NCI-H460 (cell line): Measurements from ENCODE around the gene MCF2L. TPM values are rescaled to one million over a fixed set of nuclear protein-coding genes. Genes with fewer than 3 reads are reported as not detected.

Experiments used
- DNase-seq: peaks from one replicate; pipeline ENCODE4 v3.0.0-alpha.2; 2016; ENCODE audit warnings: low read depth; ENCODE audit errors: extremely low read depth
- total RNA-seq: library from RNA; depleted of rRNA; stranded (reverse); fragments of >200 nt; shearing (Covaris generic); gene quantifications from 2 replicates; pipeline ENCODE4 v1.2.3, GENCODE V29; 2014

The MCF2L gene
- total RNA-seq, 1 experiment from 2014 or later = 0.97 TPM

GRCh38 chr13:112978561-112979405 is 9.8 kb downstream of the MCF2L start:
- no peak for DNase-seq

GRCh38 chr13:112979406-112979902 is 10.4 kb downstream of the MCF2L start:
- no peak for DNase-seq

GRCh38 chr13:112980434-112980833 is 11.4 kb downstream of the MCF2L start:
- no peak for DNase-seq

DNA sequence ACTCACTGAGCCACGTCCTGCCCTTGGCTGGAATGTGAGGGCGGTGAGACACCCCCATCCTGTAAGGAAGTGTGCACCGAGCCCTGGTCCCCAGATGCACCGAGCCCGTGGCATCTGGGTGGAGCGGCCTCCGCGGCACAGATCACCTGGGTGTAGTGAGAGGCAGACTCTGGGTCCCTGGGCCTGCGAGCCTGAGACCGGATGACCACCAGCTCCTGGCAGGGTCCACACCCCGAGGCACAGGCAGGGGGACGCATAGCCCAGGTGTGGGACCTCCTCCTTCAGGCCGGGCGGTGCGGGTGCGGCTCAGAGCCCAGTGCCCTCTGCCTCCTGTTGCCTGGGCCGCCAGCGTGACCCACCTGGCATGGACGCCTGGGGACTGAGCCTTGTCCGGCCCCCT is 12.4 kb downstream of the MCF2L start:
- no peak for DNase-seq

DNA sequence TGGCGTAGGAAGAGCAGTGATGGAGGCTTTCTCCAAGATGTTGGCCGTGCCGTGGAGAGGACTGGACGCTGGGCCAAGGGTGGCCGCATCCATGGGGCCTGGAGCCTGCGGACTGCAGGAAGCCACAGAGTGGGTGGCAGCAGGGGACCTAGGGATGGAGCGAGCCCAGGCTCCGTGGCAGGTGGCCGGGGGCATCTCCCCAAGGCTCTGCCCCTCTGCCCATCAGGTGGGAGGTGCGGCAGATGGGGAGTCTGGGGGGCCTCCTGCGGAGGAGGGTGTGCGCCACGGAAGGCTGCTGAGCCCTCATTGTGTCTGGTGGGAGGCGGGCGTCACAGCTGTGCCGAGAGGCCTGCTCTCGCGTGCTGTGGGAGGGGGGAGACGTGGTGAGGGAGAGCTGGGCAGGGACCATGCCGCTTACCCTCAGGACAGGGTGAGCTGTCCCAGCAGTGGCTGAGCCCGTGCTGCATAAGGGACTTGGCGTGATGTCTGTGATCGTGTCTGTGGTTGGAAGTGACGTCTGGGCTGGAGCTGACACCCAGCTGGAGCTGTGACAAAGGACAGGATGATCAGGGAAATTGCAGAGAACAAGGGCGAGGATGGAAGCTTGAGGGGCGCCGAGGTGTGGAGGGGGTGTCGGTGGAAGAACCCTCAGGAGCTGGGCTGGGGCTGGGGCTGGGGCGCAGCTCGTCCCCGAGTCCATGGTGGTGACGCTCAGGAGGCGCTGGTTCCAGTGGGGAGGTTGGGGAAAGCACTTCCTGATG is 13.4 kb downstream of the MCF2L start:
- no peak for DNase-seq

DNA sequence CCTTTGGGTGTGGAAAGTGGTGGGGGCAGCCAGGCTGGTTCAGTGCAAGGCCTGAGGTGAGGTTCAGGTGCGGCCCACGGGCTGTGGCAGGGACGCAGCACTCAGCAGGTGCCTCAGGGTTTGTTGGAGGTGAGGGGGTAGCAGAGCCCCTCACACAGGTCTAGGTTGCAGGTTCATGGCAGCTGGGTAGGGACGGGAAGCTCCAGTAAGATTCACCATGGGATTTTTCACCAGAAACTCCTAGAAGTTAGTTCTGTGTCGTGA is 14.0 kb downstream of the MCF2L start:
- no peak for DNase-seq

DNA sequence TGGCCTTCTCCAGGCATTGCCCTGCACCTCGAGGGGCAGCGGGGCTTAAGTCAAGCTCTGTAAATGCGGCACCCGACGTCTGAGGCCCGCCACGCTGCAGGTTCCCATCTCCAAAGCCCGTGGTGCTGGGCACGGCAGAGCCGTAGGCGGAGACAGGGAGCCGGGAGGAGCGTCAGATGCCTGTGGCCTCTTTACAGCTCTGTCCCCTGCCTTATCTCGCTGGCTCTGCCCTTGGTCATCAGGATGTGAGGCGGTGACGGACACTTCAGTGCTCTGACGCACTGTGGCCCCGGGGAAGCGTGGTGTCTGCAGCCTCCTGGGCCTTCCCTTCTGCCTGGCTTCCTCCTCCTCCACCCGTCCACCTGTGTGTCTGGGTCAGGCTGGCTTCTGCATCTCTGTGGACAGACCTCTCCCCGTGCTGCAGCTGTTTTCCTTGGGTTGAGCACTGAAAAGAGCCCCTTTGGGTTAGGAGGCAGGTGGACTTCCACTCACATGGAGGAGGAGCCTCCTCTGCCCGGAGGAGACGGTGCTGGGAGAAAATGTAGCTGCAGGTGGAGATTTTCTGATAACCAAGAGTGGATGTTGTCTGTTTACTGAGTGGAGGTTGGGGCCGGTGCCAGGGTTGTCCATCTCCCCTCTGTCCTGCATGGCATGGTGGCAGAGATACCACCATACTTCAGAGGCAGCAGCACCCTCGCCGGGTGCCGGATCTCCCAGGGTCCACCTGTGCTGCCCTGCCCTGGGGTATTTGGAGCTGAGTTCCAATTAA is 14.6 kb downstream of the MCF2L start:
- DNase-seq = no peak

DNA sequence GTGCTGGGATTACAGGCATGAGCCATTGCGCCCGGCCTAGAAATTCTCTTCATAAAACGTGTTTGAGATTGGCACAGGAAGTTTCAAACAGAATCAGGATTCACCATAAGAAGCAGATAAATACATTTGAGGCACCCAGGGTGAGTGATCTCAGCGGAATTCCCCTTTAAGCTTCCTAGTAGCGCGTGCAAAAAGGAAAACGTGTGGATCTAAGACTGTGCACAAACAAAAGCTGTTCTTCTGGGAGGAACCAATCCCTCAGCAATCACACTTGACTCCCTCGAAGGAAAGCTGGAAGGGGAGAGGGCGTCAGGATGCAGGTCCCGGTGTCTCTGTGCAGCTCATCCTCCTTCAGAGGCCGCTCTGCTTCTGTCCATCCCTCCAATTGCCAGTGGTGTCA is 15.5 kb downstream of the MCF2L start:
- DNase-seq = no peak

DNA sequence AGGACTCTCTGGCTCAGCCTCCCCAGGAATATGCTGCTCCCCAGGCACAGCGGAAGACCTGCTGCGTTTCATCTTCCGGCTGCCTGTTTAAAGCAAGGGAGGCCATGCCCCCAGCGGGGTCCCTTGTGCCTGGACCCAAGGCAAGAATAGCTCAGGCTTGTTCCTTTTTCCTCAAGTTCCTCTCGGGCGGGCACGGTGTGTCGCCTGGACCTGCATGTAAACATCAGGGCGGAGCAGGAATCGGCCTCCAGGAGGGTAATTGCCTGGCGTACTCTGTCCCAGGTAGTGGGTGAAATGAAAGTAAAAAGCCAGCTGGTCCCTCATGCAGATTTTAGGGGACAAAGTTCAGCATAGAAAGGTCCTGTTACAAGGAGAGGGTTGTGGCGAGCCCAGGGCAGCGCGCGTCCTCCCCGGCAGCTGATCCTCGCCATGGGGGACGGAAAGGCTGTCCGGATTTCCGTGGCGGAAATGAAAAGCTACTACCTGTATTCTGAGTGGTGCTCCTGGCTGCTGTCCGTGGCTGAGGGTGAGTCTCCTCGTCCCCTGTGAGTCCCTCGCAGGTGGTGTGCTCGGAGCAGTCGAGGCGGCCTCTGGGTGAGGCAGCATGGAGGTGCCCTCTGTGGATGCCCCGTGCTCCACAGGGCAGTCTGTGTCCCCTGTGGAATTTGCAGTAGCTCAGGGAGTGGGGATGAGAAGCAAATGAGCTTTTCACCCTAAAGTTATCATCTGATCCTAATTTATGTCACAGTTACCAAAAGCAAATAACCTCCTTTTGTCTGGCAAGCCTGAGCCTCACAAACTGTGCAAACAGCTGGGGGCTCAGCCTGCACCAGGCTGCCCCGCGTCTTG is 16.2 kb downstream of the MCF2L start:
- DNase-seq = no peak

DNA sequence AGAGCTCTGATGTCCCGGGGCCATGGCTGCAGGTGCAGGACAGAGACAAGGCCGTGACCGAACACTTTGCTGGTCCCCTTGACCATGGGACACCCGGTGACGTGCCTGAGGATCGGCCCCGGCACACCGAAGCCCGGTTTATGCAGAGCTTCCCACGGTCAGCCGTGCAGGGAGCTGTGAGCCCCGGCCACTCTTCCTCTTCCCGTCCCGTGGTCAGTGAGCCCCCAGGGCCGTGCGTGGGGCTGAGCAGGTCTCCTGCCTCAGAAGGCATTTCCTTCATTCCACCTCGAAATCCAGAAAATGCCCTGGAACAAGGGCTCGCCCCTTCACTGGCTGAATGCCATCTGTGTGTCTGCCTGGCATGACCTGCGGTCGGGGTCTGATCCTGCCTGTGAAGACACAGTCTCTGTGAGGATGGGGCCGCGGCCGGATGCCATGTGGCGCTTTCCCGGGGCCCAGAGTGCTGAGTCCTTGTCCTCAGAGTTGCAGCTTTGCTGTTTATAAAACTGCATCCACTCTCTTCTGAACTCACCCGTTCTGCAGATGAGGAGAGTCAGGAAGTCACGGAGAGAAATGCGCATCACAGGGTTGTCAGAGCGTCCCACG is 16.9 kb downstream of the MCF2L start:
- no peak for DNase-seq

GRCh38 chr13:112986470-112986869 is 17.5 kb downstream of the MCF2L start:
- no peak for DNase-seq

DNA sequence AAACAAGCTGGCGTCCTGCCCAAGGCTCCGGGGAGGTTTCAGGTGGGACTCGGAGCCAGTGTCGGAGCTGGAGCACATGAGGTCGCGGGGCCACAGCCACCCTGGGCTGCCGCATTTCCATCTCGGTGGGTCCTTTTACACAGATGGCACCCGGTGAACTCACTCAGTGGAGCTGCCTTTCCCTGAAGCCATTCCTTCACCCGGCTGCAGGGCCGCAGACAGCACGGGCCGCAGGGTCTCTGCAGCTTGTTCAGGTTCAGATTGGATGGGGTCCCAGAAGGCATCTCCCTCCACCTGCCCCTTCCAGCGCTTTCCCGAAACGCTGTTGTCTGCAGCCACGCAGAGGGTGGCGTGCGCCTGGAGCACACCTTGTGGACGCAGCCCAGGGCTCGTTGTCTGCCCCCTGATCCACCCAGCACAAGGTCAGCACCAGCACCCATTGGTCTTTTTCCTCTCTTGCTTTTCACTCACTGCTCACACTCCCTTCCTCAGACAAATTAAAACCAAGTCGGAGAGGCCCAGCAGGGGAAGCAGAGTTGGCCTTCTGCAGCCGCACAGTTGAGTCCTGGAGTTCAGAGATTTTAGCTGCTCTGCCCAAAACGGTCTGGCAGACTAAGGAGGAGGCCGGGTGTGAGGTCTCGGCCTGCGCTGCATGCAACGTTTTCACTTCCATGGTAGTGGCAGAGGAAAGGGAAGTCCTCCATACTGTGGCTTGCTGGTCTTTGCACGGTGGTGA is 18.1 kb downstream of the MCF2L start:
- DNase-seq = no peak

GRCh38 chr13:112987682-112988024 is 18.6 kb downstream of the MCF2L start:
- no peak for DNase-seq

DNA sequence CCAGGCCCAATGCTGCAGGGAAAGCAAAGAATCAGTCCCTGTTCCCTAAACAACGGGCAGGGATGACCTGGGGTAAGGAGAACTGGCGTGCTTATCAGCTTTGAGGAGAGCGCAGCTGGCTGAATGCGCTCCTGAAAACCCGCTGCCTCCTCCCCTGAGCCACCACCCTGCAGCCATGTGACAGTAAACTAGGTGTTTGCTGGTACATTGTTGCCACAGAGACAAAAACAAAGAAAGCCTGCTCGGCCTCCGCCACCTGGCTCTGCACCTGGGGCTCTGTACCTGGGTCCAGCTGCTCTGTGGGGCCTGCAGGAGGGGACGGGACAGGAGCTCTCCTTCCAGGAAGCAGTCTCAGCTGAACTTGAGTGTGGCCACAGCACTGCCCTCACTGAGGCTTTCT is 21.8 kb downstream of the MCF2L start:
- no peak for DNase-seq

- no peak for DNase-seq
Observed at GRCh38 chr13:112991609-112992008, 22.6 kb downstream of the MCF2L start.

- no peak for DNase-seq
Observed at GRCh38 chr13:112992931-112993680, 24.1 kb downstream of the MCF2L start.

DNA sequence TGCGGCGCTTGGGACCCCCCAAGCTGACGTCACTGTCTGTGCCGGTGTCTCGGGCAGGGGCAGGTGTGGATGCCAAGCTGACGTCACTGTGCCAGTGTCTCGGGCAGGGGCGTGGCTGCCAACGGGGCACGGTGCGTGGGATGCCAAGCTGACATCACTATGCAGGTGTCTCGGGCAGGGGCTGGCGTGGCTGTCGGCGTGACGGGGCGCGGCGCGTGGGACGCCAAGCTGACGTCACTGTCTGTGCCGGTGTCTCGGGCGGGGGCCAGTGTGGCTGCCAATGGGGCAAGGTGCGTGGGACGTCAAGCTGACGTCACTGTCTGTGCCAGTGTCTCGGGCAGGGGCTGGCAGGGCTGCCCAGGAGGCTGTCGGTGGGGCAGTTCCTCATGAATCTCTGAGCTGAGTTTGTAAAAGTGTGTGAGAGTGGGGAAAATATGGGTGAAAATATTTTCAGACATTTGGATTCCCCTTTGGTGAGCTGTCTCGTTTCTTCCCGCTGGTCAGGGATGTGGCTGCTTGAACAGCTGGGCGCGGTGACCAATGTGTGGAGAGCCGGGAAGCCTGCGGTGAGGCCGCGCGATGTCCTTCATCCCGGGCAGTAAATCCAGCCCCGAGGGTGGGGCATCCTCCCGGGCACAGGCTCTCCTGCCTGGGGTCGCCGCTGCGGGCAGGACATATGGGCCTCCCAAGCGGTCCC is 25.2 kb downstream of the MCF2L start:
- no peak for DNase-seq

DNA sequence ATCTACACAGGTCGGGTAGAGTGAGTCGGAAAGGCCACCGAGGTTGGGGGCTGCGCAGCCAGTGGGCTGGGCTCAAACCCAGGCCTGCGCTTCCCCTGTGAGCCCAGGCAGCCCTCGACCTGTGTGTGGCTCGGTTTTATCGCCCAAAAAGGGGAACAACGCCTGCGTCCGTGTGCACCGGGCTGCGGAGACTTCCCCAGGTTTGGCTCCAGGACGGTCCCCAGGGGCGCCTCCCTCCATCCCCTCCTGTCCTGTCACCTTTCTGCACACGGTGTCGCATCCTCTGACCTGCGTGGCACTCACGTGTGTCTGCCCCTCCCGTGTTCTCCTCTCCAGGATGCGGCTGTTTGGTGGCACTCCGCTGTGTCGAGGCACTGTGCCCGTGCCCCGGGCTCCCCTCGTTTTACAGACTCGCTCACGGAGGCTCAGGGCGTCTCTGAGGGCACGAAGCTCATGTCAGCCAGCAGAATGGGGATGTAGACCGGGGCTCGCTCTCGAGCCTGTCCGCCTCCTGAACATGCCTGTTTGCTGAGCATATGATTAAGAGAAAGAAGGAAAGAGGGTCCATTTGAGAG is 25.9 kb downstream of the MCF2L start:
- DNase-seq = no peak
